Upper lobe of left lung (tissue), 6 donors: ENCODE data around the gene THAP6. TPM values are rescaled to one million over a fixed set of nuclear protein-coding genes. Genes with fewer than 3 reads are reported as not detected.

Source experiments
- ATAC-seq, 2 donors: fragments of 200-7000 bp; cut with Tn5 transposase; one replicate each; pipeline ENCODE4 v1.9.1; 2022; ENCODE audit warnings: mild to moderate bottlenecking in 2 of 2, moderate library complexity in 2 of 2; ENCODE audit not compliant: low FRiP score in 2 of 2
- DNase-seq, 2 donors: peaks; one replicate each; pipeline ENCODE4 v3.0.0-alpha.2; 2019 to 2020
- H3K27ac ChIP-seq, 4 donors: fragments of 200-600 bp; sonication (generic); one replicate each; pipeline ENCODE4 v1.5.1; 2016 to 2019
- H3K27me3 ChIP-seq, 4 donors: fragments of 200-600 bp; sonication (generic); one replicate each; pipeline ENCODE4 v1.5.1; 2017 to 2019
- H3K36me3 ChIP-seq, 4 donors: fragments of 200-600 bp; sonication (generic); one replicate each; pipeline ENCODE4 v1.5.1; 2016 to 2019
- H3K4me1 ChIP-seq, 4 donors: fragments of 200-600 bp; sonication (generic); one replicate each; pipeline ENCODE4 v1.5.1; 2018 to 2019
- H3K4me3 ChIP-seq, 4 donors: fragments of 200-600 bp; sonication (generic); one replicate each; pipeline ENCODE4 v1.5.1; 2017 to 2019; ENCODE audit warnings: mild to moderate bottlenecking in 2 of 4, moderate library complexity in 1 of 4
- H3K9me3 ChIP-seq, 4 donors: fragments of 200-600 bp; sonication (generic); one replicate each; pipeline ENCODE4 v1.5.1; 2018 to 2019
- EP300 ChIP-seq, 4 donors: sonication (generic); formaldehyde crosslinking; IDR thresholded peaks; one replicate each; pipeline ENCODE4 v1.5.1; 2017; ENCODE audit warnings: antibody characterized with exemption in 4 of 4, control low read depth in 2 of 4
- POLR2A ChIP-seq, 4 donors: fragments of 450-650 bp; IDR thresholded peaks; one replicate each; pipeline ENCODE4 v1.5.1; 2016 to 2017; ENCODE audit warnings: antibody characterized with exemption in 4 of 4, mild to moderate bottlenecking in 2 of 4
- POLR2AphosphoS5 ChIP-seq, 2 donors: sonication (generic); formaldehyde crosslinking; IDR thresholded peaks; one replicate each; pipeline ENCODE4 v1.5.1; 2017; ENCODE audit warnings: antibody characterized with exemption in 2 of 2
- WGBS, 2 donors: methylation state at CpG; one replicate each; pipeline ENCODE4 v1.1.5; 2017 to 2018; 5-methylcytosine and 5-hydroxymethylcytosine counted together
- total RNA-seq, 6 donors: library from RNA; depleted of rRNA in 4 of 6; stranded (reverse); fragments of >200 nt in 4 of 6; gene quantifications; one replicate each; pipeline versions ENCODE4 v1.1.0 to v1.2.1, GENCODE V29; 2016 to 2021
- TF ChIP-seq, protein P1 (sequence below), 6 experiments: fragments of 450-650 bp in 4 of 6; fragments of 200-600 bp in 2 of 6; sonication (generic) in 2 of 6; IDR thresholded peaks; one replicate each; pipeline ENCODE4 v1.5.1; 2016 to 2019; ENCODE audit warnings: antibody characterized with exemption in 6 of 6
- donor health status: DM: no; HTN: no; CAD: no; lungs with moderate emphysema.
- donor health status: DM: no; HTN: yes; CAD: no; lungs with severe emphysema.

Gene THAP6
- total RNA-seq, 6 donors from 2014 or later: 10.8 to 46.1 (median 15.1) TPM

DNA sequence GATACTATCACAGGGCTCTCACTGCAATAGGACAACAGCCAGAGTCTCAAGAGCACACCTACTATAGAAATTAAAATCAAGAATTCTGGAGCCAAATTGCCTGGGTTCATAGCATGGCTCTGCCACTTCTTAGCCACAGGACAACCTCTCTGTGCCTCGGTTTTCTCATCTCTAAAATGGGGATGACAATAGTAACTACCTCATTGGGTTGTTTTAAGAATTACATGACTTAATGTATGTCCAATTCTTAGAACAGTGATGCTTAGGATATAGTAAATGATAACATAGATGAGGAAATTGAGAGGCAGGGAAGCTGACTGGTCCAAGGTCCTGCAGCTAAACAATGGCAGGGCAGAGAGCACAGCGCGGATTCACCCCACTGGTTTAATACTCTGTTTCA is 30.6 kb downstream of the THAP6 start:
- TF ChIP-seq POLR2AphosphoS5 (IDR thresholded peaks at IDR 0.05) (no peak), EP300 (IDR thresholded peaks at IDR 0.05) (no peak), POLR2A (IDR thresholded peaks at IDR 0.05) (no peak)
- TF ChIP-seq, protein P1, sequence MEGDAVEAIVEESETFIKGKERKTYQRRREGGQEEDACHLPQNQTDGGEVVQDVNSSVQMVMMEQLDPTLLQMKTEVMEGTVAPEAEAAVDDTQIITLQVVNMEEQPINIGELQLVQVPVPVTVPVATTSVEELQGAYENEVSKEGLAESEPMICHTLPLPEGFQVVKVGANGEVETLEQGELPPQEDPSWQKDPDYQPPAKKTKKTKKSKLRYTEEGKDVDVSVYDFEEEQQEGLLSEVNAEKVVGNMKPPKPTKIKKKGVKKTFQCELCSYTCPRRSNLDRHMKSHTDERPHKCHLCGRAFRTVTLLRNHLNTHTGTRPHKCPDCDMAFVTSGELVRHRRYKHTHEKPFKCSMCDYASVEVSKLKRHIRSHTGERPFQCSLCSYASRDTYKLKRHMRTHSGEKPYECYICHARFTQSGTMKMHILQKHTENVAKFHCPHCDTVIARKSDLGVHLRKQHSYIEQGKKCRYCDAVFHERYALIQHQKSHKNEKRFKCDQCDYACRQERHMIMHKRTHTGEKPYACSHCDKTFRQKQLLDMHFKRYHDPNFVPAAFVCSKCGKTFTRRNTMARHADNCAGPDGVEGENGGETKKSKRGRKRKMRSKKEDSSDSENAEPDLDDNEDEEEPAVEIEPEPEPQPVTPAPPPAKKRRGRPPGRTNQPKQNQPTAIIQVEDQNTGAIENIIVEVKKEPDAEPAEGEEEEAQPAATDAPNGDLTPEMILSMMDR (IDR thresholded peaks at IDR 0.05): no peak
- no peak for ATAC-seq
- 91% methylated on average over 3 of the region's 3 CpGs for WGBS, 2 donors

DNA sequence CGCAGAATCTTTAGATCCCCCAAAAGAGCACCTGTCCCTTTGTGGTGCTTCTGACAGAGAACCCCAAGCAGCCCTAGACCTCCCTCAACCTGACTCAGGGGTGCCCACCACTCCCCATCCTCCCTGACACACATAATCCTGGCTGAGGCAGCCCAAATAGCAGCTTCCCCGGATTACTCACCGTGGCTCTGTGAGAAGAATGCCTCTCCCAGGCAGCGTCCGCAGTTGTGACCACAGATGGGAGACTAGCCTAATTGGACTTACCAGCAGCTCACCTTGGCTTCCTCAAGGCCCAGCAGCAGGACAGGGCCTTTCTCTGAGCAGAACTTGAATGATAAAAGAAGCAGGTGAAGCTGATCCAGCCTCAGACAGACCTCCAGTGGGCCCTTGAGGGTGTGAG is 31.3 kb downstream of the THAP6 start:
- WGBS, 2 donors: 97 to 100% methylated on average over 3 to 5 of the region's 5 CpGs
- TF ChIP-seq POLR2A (IDR thresholded peaks at IDR 0.05): no peak
- TF ChIP-seq, protein P1 (IDR thresholded peaks at IDR 0.05): no peak
- H3K36me3 ChIP-seq: peaks cover 0 to 8% (median 1%) of the 10 kb centered on the region in 4 donors
- no peaks in the 10 kb centered on the region for H3K27me3 ChIP-seq
- no peaks in the 10 kb centered on the region for H3K9me3 ChIP-seq
- H3K4me1 ChIP-seq: no peaks in the 10 kb centered on the region
- no peak overlapping the region for H3K27ac ChIP-seq
- H3K4me3 ChIP-seq: no peak overlapping the region
- no peak for DNase-seq
- ATAC-seq: no peak

More for the DNA sequence above, 30.6 kb downstream of the THAP6 start:
- H3K9me3 ChIP-seq: no peaks in the 10 kb centered on the region
- H3K4me3 ChIP-seq: no peak overlapping the region
- H3K27ac ChIP-seq: no peak overlapping the region
- H3K4me1 ChIP-seq: no peaks in the 10 kb centered on the region
- H3K36me3 ChIP-seq: peaks cover 0 to 8% (median 1%) of the 10 kb centered on the region in 4 donors
- no peaks in the 10 kb centered on the region for H3K27me3 ChIP-seq
- DNase-seq: no peak

GRCh38 chr4:75547647-75548387 is 33.5 kb downstream of the THAP6 start:
- WGBS, 2 donors: 67 to 71% methylated on average over 15 of the region's 15 CpGs
- H3K27me3 ChIP-seq: no peaks in the 10 kb centered on the region
- TF ChIP-seq POLR2A (IDR thresholded peaks at IDR 0.05) (no peak), EP300 (IDR thresholded peaks at IDR 0.05) (no peak), POLR2AphosphoS5 (IDR thresholded peaks at IDR 0.05) (no peak)
- TF ChIP-seq, protein P1 (IDR thresholded peaks at IDR 0.05): no peak
- peak in 1 of 2 donors; percentile 13 for ATAC-seq
- H3K36me3 ChIP-seq: peaks cover 0 to 8% (median 1%) of the 10 kb centered on the region in 4 donors
- no peaks in the 10 kb centered on the region for H3K9me3 ChIP-seq
- no peak overlapping the region for H3K27ac ChIP-seq
- DNase-seq: peak in 1 of 2 donors; percentile 32
- H3K4me1 ChIP-seq: no peaks in the 10 kb centered on the region
- no peak overlapping the region for H3K4me3 ChIP-seq

GRCh38 chr4:75549019-75549418 is 34.7 kb downstream of the THAP6 start:
- Histone ChIP-seq H3K36me3 (peaks cover 0 to 8% (median 1%) of the 10 kb centered on the region in 4 donors), H3K4me3 (no peak overlapping the region), H3K9me3 (no peaks in the 10 kb centered on the region), H3K4me1 (no peaks in the 10 kb centered on the region), H3K27ac (no peak overlapping the region), H3K27me3 (no peaks in the 10 kb centered on the region)
- TF ChIP-seq, protein P1 (IDR thresholded peaks at IDR 0.05): no peak
- TF ChIP-seq POLR2A (IDR thresholded peaks at IDR 0.05) (no peak), EP300 (IDR thresholded peaks at IDR 0.05) (no peak), POLR2AphosphoS5 (IDR thresholded peaks at IDR 0.05) (no peak)
- DNase-seq (no peak), ATAC-seq (no peak)
- WGBS, 2 donors: 91 to 92% methylated on average over 2 of the region's 2 CpGs

DNA sequence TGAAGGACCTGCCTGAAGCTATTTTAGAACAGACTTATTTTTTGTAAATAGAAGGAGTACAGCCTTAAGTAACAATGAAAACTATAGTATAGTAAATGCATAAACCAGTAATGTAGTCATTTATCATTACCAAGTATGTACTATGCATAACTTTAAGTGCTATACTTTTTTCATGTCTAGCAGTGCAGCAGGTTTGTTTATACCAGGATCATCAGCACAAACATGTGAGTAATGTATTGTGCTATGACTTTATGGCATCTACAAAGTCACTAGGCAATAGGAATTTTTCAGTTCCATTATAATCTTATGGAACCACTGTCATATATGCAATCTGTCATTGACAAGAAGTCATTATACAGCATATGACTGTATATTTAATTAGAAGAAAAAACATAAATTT is 38.2 kb downstream of the THAP6 start:
- no peak overlapping the region for H3K4me3 ChIP-seq
- H3K4me1 ChIP-seq: no peaks in the 10 kb centered on the region
- ATAC-seq (no peak), DNase-seq (no peak)
- H3K9me3 ChIP-seq: no peaks in the 10 kb centered on the region
- TF ChIP-seq POLR2A (IDR thresholded peaks at IDR 0.05) (no peak), POLR2AphosphoS5 (IDR thresholded peaks at IDR 0.05) (no peak), EP300 (IDR thresholded peaks at IDR 0.05) (no peak)
- TF ChIP-seq, protein P1 (IDR thresholded peaks at IDR 0.05): no peak
- no peaks in the 10 kb centered on the region for H3K27me3 ChIP-seq
- no peaks in the 10 kb centered on the region for H3K36me3 ChIP-seq
- H3K27ac ChIP-seq: no peak overlapping the region
